Measurements from ENCODE around the gene F2RL2.

The F2RL2 gene

GRCh38 chr5:76622973-76623596 lies at the start of gene F2RL2:
F2RL2 (minus strand) TSS chr5:76623403; CDS start chr5:76623230, 173 bp downstream.
- no peak within 1 kb of the TSS for H3K4me3 ChIP-seq (ENCODE audit: low read depth, low read length)
- H3K4me1 ChIP-seq (ENCODE audit: control insufficient read depth, insufficient read depth, low read length): no peaks in the 10 kb centered on the region
- H3K36me3 ChIP-seq (ENCODE audit: control insufficient read depth in 2 of 2, insufficient read depth in 1 of 2, low read length in 2 of 2): no peaks in the 10 kb centered on the region
- no peak within 1 kb of the TSS for H3K27ac ChIP-seq (ENCODE audit: extremely low read depth, low read depth, low read length)
- ChIA-PET POLR2A (no interaction called here), CTCF (interaction anchor here (1.5 kb wide), 1 partner anchor 17 kb away, joined by 4 read pairs; no protein-coding TSS in a partner anchor)
- H3K9me3 ChIP-seq (ENCODE audit: control insufficient read depth, insufficient read depth, low read depth, low read length): no peaks in the 10 kb centered on the region
- TF ChIP-seq BCL11A (tag by site-specific recombination; IDR thresholded peaks at IDR 0.05; ENCODE audit: low read depth): no peak
- TF ChIP-seq ZNF398 (tag by site-specific recombination; IDR thresholded peaks at IDR 0.05): no peak
- no peak for TF ChIP-seq ZNF16 (tag by site-specific recombination; IDR thresholded peaks at IDR 0.05; ENCODE audit: low read depth)
- TF ChIP-seq ZNF629 (tag by site-specific recombination; IDR thresholded peaks at IDR 0.05): peak; percentile 57
- TF ChIP-seq ZSCAN4 (tag by site-specific recombination; IDR thresholded peaks at IDR 0.05): no peak
- TF ChIP-seq ZNF155 (tag by site-specific recombination; IDR thresholded peaks at IDR 0.05): no peak
- no peak for TF ChIP-seq ZBTB48 (tag by site-specific recombination; IDR thresholded peaks at IDR 0.05)
- peak; percentile 46; the same call in 1 of the 2 replicates for TF ChIP-seq ZNF600 (tag by site-specific recombination; IDR thresholded peaks at IDR 0.05)
- no peak for TF ChIP-seq ZNF223 (tag by site-specific recombination; IDR thresholded peaks at IDR 0.05)
- no peak for TF ChIP-seq SALL2 (tag by site-specific recombination; IDR thresholded peaks at IDR 0.05; ENCODE audit: borderline replicate concordance)
- no peak for TF ChIP-seq ZNF585B (tag by site-specific recombination; IDR thresholded peaks at IDR 0.05)
- no peak for TF ChIP-seq ZNF202 (tag by site-specific recombination; IDR thresholded peaks at IDR 0.05; ENCODE audit: borderline replicate concordance)
- no peak for TF ChIP-seq ZNF670 (tag by site-specific recombination; IDR thresholded peaks at IDR 0.05; ENCODE audit: low read depth)
- TF ChIP-seq ZNF335 (tag by site-specific recombination; conservative IDR thresholded peaks at IDR 0.05): 0 out of 2 replicates have a peak, but pooled peaks have one; percentile 20
- TF ChIP-seq BCL11B (tag by site-specific recombination; IDR thresholded peaks at IDR 0.05; ENCODE audit: low read depth): no peak
- TF ChIP-seq ZNF654 (tag by site-specific recombination; IDR thresholded peaks at IDR 0.05; ENCODE audit: low read depth): no peak
- no peak for TF ChIP-seq HOXD13 (CRISPR knock-in tag; IDR thresholded peaks at IDR 0.05; ENCODE audit: borderline replicate concordance)
- no peak for TF ChIP-seq KLF1 (tag by site-specific recombination; IDR thresholded peaks at IDR 0.05)
- no peak for TF ChIP-seq ZNF423 (tag by site-specific recombination; IDR thresholded peaks at IDR 0.05)
- peak; percentile 64; the same call in 1 of the 2 replicates for TF ChIP-seq TRIM28 (IDR thresholded peaks at IDR 0.05; ENCODE audit: borderline replicate concordance, low read length)
- no peak for TF ChIP-seq ZNF148 (tag by site-specific recombination; IDR thresholded peaks at IDR 0.05; ENCODE audit: borderline replicate concordance)
- TF ChIP-seq AEBP2 (tag by site-specific recombination; IDR thresholded peaks at IDR 0.05; ENCODE audit: borderline replicate concordance): no peak
- TF ChIP-seq ZBTB17 (tag by site-specific recombination; IDR thresholded peaks at IDR 0.05): peak; percentile 67
- TF ChIP-seq ZNF24 (tag by site-specific recombination; IDR thresholded peaks at IDR 0.05): no peak
- no peak for TF ChIP-seq ZBTB21 (tag by site-specific recombination; IDR thresholded peaks at IDR 0.05)
- no peak for TF ChIP-seq WT1 (tag by site-specific recombination; IDR thresholded peaks at IDR 0.05)
- no peak for TF ChIP-seq ZNF664 (tag by site-specific recombination; IDR thresholded peaks at IDR 0.05)
- TF ChIP-seq ZNF777 (tag by site-specific recombination; IDR thresholded peaks at IDR 0.05; ENCODE audit: borderline replicate concordance): no peak
- no peak for TF ChIP-seq ZNF704 (tag by site-specific recombination; IDR thresholded peaks at IDR 0.05)
- TF ChIP-seq ZNF701 (tag by site-specific recombination; IDR thresholded peaks at IDR 0.05): no peak
- no peak for TF ChIP-seq ZNF391 (tag by site-specific recombination; IDR thresholded peaks at IDR 0.05; ENCODE audit: borderline replicate concordance, low read depth)
- no peak for TF ChIP-seq FEZF1 (tag by site-specific recombination; IDR thresholded peaks at IDR 0.05)
